Stimulated activated naive CD4-positive, alpha-beta T cell treated with Interleukin-2 at 50 U/mL for 16 hours (primary cell): ENCODE measurements around the gene JAKMIP2.
"Not testable (repeated sequence)": the region's sequence is repeated elsewhere in the genome, so short reads cannot be mapped to it uniquely, and the experiment has no call there.

ENCODE experiments used
- DNase-seq: peaks from one replicate; lab custom pipeline; 2025; lab: John Stamatoyannopoulos, UW

JAKMIP2 gene

GRCh38 chr5:147648597-147648996 is 133.9 kb downstream of the JAKMIP2 start:
- no peak for DNase-seq

GRCh38 chr5:147645197-147645596 is 137.3 kb downstream of the JAKMIP2 start:
- DNase-seq: no peak

GRCh38 chr5:147644460-147644859 is 138.1 kb downstream of the JAKMIP2 start:
- DNase-seq: no peak

- DNase-seq: no peak
Observed at GRCh38 chr5:147643142-147643541, 139.4 kb downstream of the JAKMIP2 start.

GRCh38 chr5:147642666-147643065 is 139.9 kb downstream of the JAKMIP2 start:
- DNase-seq: no peak

GRCh38 chr5:147639321-147639720 is 143.2 kb downstream of the JAKMIP2 start:
- DNase-seq: no peak

GRCh38 chr5:147636729-147636984 is 145.9 kb downstream of the JAKMIP2 start:
- DNase-seq: no peak

- no peak for DNase-seq
Observed at GRCh38 chr5:147635882-147636728, 146.4 kb downstream of the JAKMIP2 start.

GRCh38 chr5:147635439-147635838 is 147.1 kb downstream of the JAKMIP2 start:
- not testable (repeated sequence) for DNase-seq

- DNase-seq: no peak
Observed at GRCh38 chr5:147633173-147633572, 149.4 kb downstream of the JAKMIP2 start.

GRCh38 chr5:147631428-147632003 is 151.0 kb downstream of the JAKMIP2 start:
- no peak for DNase-seq

GRCh38 chr5:147629196-147629595 is 153.3 kb downstream of the JAKMIP2 start:
- DNase-seq: no peak

GRCh38 chr5:147628058-147628895 is 154.3 kb downstream of the JAKMIP2 start:
- peak; percentile 19 for DNase-seq

- DNase-seq: no peak
Observed at GRCh38 chr5:147626464-147626863, 156.1 kb downstream of the JAKMIP2 start.

- no peak for DNase-seq
Observed at GRCh38 chr5:147621016-147621415, 161.5 kb downstream of the JAKMIP2 start.

GRCh38 chr5:147619281-147619878 is 163.1 kb downstream of the JAKMIP2 start:
- DNase-seq: no peak

- DNase-seq: no peak
Observed at GRCh38 chr5:147617711-147618350, 164.7 kb downstream of the JAKMIP2 start.

GRCh38 chr5:147617191-147617606 is 165.3 kb downstream of the JAKMIP2 start:
- no peak for DNase-seq

GRCh38 chr5:147616421-147616820 is 166.1 kb downstream of the JAKMIP2 start:
- DNase-seq: no peak

- DNase-seq: no peak
Observed at GRCh38 chr5:147613359-147613758, 169.2 kb downstream of the JAKMIP2 start.

GRCh38 chr5:147611483-147611882 is 171.0 kb downstream of the JAKMIP2 start:
- DNase-seq: no peak

GRCh38 chr5:147610798-147611197 is 171.7 kb downstream of the JAKMIP2 start:
- DNase-seq: no peak
